Fibroblast of the aortic adventitia (primary cell): ENCODE results near the gene ELOVL7. TPM values are rescaled to one million over a fixed set of nuclear protein-coding genes. Genes with fewer than 3 reads are reported as not detected.

Experiments
- DNase-seq: peaks from one replicate; pipeline ENCODE4 v3.0.0-alpha.2; 2010; ENCODE audit warnings: low read depth
- H3K4me3 ChIP-seq: 2 replicates; pipeline ENCODE4 v1.5.1; 2011; ENCODE audit warnings: low read depth, mild to moderate bottlenecking, control low read depth, low read length, moderate library complexity
- total RNA-seq: library from RNA; depleted of rRNA; stranded (reverse); fragments of >200 nt; gene quantifications from 2 replicates; pipeline ENCODE4 v1.2.3, GENCODE V29; 2012; ENCODE audit warnings: low replicate concordance
- TF ChIP-seq, protein P1 (sequence below): IDR thresholded peaks from 2 replicates; pipeline ENCODE4 v1.5.1; 2011; ENCODE audit warnings: mild to moderate bottlenecking, low read length, control low read depth, inconsistent platforms; ENCODE audit not compliant: insufficient read depth

ELOVL7 gene
- total RNA-seq, result 0.18 TPM in 1 of 2 replicates, not detected in the other

DNA sequence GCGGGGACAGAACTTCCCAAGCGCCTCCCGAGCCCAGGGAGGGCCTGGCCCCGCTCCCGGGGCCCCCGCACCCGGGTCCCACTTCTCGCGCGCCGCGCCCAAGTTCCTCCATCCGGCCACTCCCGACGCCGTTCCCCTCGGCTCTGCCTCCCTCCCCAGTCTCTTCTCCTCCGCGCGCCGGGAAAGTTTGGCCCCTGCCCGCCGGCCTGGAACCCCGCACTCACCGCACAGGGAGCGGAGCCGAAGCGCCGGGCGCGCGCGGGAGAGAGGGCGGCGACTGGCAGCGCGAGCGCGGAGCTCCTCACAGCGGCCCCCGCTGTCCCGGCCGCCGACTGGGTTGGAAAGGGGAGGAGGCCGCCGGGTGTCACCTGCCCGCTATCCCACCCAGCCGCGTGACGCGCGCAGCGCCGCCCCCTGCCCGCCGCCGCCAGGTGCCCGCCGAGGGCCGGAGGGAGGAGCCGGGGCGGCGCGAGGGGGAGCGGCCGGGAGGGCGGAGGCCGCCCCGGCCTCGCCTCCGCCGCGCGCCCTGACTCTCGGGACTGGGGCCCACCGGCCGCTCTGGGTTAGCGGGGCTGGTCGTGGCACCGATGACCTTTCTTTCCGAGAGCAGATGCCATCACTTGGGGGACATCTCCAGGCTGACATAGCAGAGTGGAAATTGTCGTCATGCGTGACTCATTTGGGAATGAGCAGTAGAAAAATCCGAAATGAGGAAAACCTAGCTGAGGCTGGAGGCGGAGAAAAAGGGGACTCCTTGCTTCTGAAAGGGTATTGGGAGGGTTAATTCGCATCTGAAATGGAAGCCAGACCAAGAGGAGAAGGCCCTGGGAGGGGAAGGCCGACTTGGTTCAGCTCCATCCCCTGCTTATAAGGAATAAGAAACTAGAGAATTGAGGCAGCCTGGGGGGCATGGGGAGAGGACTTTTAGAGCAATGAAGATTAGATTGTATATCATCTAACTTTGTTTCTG is at the start of gene ELOVL7:
Gene ELOVL7 (minus strand): TSS at position 334 of the 970 bp plus-strand sequence. CDS start 56,872 bp downstream, outside the sequence.
- TF ChIP-seq, protein P1, sequence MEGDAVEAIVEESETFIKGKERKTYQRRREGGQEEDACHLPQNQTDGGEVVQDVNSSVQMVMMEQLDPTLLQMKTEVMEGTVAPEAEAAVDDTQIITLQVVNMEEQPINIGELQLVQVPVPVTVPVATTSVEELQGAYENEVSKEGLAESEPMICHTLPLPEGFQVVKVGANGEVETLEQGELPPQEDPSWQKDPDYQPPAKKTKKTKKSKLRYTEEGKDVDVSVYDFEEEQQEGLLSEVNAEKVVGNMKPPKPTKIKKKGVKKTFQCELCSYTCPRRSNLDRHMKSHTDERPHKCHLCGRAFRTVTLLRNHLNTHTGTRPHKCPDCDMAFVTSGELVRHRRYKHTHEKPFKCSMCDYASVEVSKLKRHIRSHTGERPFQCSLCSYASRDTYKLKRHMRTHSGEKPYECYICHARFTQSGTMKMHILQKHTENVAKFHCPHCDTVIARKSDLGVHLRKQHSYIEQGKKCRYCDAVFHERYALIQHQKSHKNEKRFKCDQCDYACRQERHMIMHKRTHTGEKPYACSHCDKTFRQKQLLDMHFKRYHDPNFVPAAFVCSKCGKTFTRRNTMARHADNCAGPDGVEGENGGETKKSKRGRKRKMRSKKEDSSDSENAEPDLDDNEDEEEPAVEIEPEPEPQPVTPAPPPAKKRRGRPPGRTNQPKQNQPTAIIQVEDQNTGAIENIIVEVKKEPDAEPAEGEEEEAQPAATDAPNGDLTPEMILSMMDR, result peak; percentile 28
- peak within 1 kb of the TSS; percentile 68 for H3K4me3 ChIP-seq
- peak; percentile 22 for DNase-seq

DNA sequence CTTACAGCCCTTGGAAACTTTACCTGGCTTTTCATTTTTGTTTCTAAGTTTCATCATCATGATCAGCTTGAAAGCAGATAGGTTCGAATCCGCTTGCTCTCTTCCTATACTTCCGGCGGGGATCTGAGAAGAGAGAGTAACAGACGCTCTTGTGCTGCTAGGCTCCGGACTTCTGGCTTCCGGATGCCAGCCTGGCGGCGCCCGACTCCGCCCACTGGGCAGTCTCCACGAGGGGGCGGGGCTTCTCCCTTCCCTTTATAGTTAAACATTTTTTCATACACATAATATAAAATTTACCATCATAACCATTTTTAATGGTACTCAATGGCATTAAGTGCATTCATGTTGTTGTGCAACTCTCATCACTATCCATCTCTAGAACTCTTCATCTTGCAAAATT is 49.5 kb upstream of the ELOVL7 start:
- TF ChIP-seq, protein P1, result no peak
- no peak overlapping the region for H3K4me3 ChIP-seq
- no peak for DNase-seq

DNA sequence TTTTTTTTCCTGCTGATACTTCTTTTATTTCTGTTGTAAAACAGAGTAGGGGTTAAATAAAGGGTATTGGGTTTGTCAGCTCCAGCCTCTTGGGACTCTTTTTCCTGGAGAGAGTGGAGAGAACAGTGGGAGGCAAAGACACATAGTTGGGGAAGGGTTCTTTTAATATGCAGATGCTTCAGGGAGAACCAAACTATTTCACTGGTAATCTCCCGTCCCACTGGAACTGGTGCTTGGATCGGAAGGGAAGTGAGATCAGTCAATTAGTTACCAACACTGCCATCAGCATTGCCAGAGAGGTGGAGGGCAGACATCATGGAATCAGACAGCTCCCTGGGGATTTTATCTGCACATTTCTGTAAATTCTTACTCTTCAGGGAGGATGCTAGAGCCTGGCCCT is 47.6 kb upstream of the ELOVL7 start:
- no peak overlapping the region for H3K4me3 ChIP-seq
- no peak for DNase-seq
- TF ChIP-seq, protein P1, result no peak

DNA sequence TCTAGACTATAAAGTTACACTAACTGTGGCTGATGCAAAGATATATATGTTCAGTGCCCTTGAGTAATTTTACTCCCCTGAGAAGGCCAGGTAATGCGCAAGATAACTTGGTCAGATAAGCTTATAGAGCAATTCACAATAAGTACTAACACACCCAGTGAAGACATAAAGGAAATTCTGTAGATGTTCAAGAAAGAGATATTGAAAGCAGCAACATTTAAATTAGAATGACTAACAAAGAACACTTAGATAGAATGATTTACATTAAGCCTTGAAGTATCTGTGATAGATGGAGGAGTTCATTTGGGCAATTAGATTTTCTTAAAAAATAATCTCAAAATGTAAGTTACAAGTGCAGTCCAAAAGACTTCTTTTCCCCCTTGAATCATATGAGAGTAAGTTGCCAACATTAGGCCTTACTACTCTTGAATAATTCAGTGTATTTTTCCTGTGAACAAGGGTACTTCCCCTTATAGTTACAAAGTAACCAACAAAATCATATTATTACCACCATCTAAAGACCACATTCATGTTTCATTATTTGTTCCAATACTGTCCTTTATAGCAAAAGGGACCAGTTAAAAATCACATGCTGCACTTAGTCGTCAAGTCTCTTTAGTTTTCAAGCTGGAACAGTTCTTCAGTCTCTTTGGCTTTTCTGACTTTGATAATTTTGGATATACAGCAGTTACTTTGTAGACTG is 44.4 kb upstream of the ELOVL7 start:
- DNase-seq, result no peak
- no peak overlapping the region for H3K4me3 ChIP-seq
- TF ChIP-seq, protein P1, result no peak

DNA sequence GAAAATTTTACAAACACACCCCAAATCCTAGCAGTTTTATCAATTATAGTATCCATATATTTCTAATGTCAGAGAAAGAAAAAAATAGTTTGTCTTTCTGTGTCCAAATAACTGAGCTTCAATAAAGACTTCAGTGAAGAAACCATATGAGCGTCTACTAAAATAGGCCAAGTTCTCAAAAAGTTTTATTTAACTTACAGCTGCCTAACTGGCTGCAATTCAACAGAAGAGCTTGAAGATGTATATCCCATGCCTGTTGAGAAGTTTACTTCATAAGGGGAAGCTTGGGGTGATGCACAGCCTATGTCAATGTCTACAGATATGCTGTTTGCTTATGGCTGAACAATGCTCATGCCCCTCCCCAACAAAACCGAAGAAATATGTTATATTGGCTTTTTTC is 43.7 kb upstream of the ELOVL7 start:
- DNase-seq, result no peak
- no peak overlapping the region for H3K4me3 ChIP-seq
- TF ChIP-seq, protein P1, result no peak

DNA sequence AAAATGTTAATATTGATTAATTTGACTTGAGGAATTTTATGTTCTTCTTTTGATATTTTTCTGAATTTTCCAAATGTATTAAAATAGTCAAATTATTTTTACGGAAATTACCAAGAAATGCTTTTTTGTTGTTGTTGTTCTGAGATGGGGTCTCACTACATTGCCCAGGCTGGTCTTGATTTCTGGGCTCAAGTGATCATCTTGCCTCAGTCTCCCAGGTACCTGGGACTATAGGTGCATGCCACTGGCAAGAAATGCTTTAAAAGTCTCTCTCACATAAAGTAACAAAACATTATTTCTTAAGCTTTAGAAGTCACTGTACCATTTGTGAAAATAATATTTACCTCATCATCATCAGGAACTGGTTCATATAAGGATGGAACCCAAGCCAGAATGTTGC is 43.0 kb upstream of the ELOVL7 start:
- TF ChIP-seq, protein P1, result no peak
- no peak for DNase-seq
- no peak overlapping the region for H3K4me3 ChIP-seq
